K562 (cell line): ENCODE results near the gene CNGA1. TPM values are rescaled to one million over a fixed set of nuclear protein-coding genes. Genes with fewer than 3 reads are reported as not detected.
A peak's percentile ranks its signal among the peaks of the same experiment; 100 is the strongest.

Source experiments
- ATAC-seq: fragments of 200-7000 bp; cut with Tn5 transposase; 3 replicates; pipeline ENCODE4 v1.9.1; 2020; ENCODE audit warnings: moderate library complexity
- BruUV-seq: library from RNA; stranded (reverse); fragments of 400-500 nt; replicated peaks from 2 replicates; lab custom pipeline; 2021; lab: Mats Ljungman, UMichigan
- CTCF ChIA-PET: fragments of 300-600 bp; formaldehyde crosslinking; extraction: SDS; loops from one replicate; lab custom pipeline; 2021; ENCODE audit warnings: low intra/inter-chr PET ratio; lab: Yijun Ruan, JAX
- POLR2A ChIA-PET: fragments of 300-600, 350-650 bp; sonication (Branson Sonifier 250); formaldehyde crosslinking; extraction: SDS; loops from one replicate; lab custom pipeline; 2021; ENCODE audit warnings: antibody characterized with exemption, inconsistent platforms; lab: Yijun Ruan, JAX
- DNase-seq, 4 experiments: peaks; one replicate each; pipeline versions ENCODE4 v3.0.0 to v3.0.0-alpha.2; 2011 to 2018; ENCODE audit warnings: low spot score in 3 of 4, mixed read lengths in 3 of 4; ENCODE audit errors: extremely low read depth in 1 of 4
- FAIRE-seq: peaks from 2 replicates; lab custom pipeline; 2011; peaks lifted over from hg19 to GRCh38; lab: Jason Lieb, UNC
- H2AFZ ChIP-seq: 2 replicates; pipeline ENCODE4 v1.6.0; 2011; ENCODE audit warnings: low read depth, low read length, control low read depth, inconsistent platforms
- H3K27ac ChIP-seq: fragments of 200-600 bp; 3 replicates; pipeline ENCODE4 v1.8.0; 2011; ENCODE audit warnings: low read depth, mild to moderate bottlenecking, control low read depth, inconsistent platforms, low read length, moderate library complexity, mixed read lengths; ENCODE audit errors: extremely low read depth
- H3K27me3 ChIP-seq, 2 experiments: fragments of 300-600 bp in 1 of 2; 2 replicates in 1 of 2; 3 replicates in 1 of 2; pipeline versions ENCODE4 v1.6.0 to v1.8.0; 2011; ENCODE audit warnings: inconsistent platforms in 2 of 2, low read length in 2 of 2, mild to moderate bottlenecking in 1 of 2, mixed read lengths in 1 of 2, moderate library complexity in 1 of 2; ENCODE audit not compliant: control insufficient read depth in 2 of 2, insufficient read depth in 2 of 2
- H3K36me3 ChIP-seq: fragments of 300-600 bp; 3 replicates; pipeline ENCODE4 v1.8.0; 2011; ENCODE audit warnings: mild to moderate bottlenecking, low read length, inconsistent platforms; ENCODE audit not compliant: control insufficient read depth, insufficient read depth
- H3K4me1 ChIP-seq, 2 experiments: fragments of 200-600 bp in 1 of 2; replicated peaks in 1 of 2; 2 replicates in 1 of 2; 3 replicates in 1 of 2; pipeline versions ENCODE4 v1.5.1 to v1.8.0; 2011; ENCODE audit warnings: inconsistent platforms in 2 of 2, low read length in 2 of 2, mild to moderate bottlenecking in 1 of 2, mixed read lengths in 1 of 2, moderate library complexity in 1 of 2; ENCODE audit not compliant: control insufficient read depth in 2 of 2, insufficient read depth in 2 of 2
- H3K4me2 ChIP-seq: 2 replicates; pipeline ENCODE4 v1.6.1; 2011; ENCODE audit warnings: low read length, control low read depth, inconsistent platforms, mixed read lengths; ENCODE audit not compliant: insufficient read depth
- H3K4me3 ChIP-seq: fragments of 200-600 bp; sonication (generic), shearing (Covaris generic); 2 replicates; pipeline ENCODE4 v1.5.1; 2016; ENCODE audit warnings: control low read depth, inconsistent platforms
- H3K79me2 ChIP-seq: fragments of 200-600 bp; 3 replicates; pipeline ENCODE4 v1.8.0; 2011; ENCODE audit warnings: low read length, inconsistent platforms; ENCODE audit not compliant: control insufficient read depth, insufficient read depth
- H3K9ac ChIP-seq, 2 experiments: 2 replicates each; pipeline versions ENCODE4 v1.6.0 to v1.6.1; 2011; ENCODE audit warnings: low read depth in 2 of 2, low read length in 2 of 2, control low read depth in 1 of 2, inconsistent platforms in 1 of 2, mild to moderate bottlenecking in 1 of 2, mixed read lengths in 1 of 2; ENCODE audit not compliant: insufficient read depth in 1 of 2
- H3K9me1 ChIP-seq: one replicate; pipeline ENCODE4 v1.6.0; 2011; ENCODE audit warnings: inconsistent platforms, mild to moderate bottlenecking, low read length, moderate library complexity; ENCODE audit not compliant: control insufficient read depth, insufficient read depth
- H3K9me3 ChIP-seq: replicated peaks from 2 replicates; pipeline ENCODE4 v1.5.1; 2011; ENCODE audit warnings: low read depth, low read length, inconsistent platforms; ENCODE audit not compliant: control insufficient read depth, insufficient read depth
- H4K20me1 ChIP-seq: replicated peaks from 2 replicates; pipeline ENCODE4 v1.6.1; 2011; ENCODE audit warnings: low read length, inconsistent platforms, mixed read lengths; ENCODE audit not compliant: control insufficient read depth, insufficient read depth
- DACH1 ChIP-seq: fragments of 450-650 bp; IDR thresholded peaks from 2 replicates; pipeline ENCODE4 v1.6.1; 2018; ENCODE audit not compliant: partially characterized antibody
- GTF2E2 ChIP-seq: fragments of 200-800 bp; sonication (Bioruptor generic); IDR thresholded peaks from 2 replicates; pipeline ENCODE4 v1.6.1; 2016; ENCODE audit warnings: missing genetic modification characterization, missing compliant biosample characterization
- REST ChIP-seq, 2 experiments: fragments of 450-650 bp; formaldehyde crosslinking in 1 of 2; IDR thresholded peaks; 2 replicates each; pipeline versions ENCODE4 v1.4.0 to v1.6.1; 2014 to 2020; ENCODE audit warnings: mild to moderate bottlenecking in 2 of 2, borderline replicate concordance in 1 of 2, low read depth in 1 of 2
- RNF219 ChIP-seq: fragments of 250-450 bp; sonication (Bioruptor Pico); IDR thresholded peaks from 2 replicates; pipeline ENCODE4 v1.5.0; 2022; ENCODE audit warnings: mild to moderate bottlenecking
- SMC3 ChIP-seq: conservative IDR thresholded peaks from 2 replicates; pipeline ENCODE4 v1.6.1; 2011; ENCODE audit warnings: low read depth, low read length, improper control_type of control experiment; ENCODE audit not compliant: insufficient read depth
- ZSCAN29 ChIP-seq: fragments of 450-650 bp; IDR thresholded peaks from 2 replicates; pipeline ENCODE4 v1.6.1; 2017
- WGBS: fragments of 100-300 bp; shearing (Covaris generic); methylation state at CpG from one replicate; pipeline ENCODE4 v1.1.6; 2016; ENCODE audit warnings: low coverage, mixed read lengths; ENCODE audit not compliant: insufficient coverage; ENCODE audit errors: missing lambda C conversion rate; 5-methylcytosine and 5-hydroxymethylcytosine counted together
- in situ Hi-C: fragments of 300-500 bp; cut with MboI; formaldehyde crosslinking; loops from 4 replicates; pipeline ENCODE4 v1.15.0; 2018; ENCODE audit warnings: inconsistent platforms, mixed read lengths
- intact Hi-C: fragments of 100-400 bp; cut with micrococcal nuclease; formaldehyde crosslinking; loops from 2 replicates; pipeline ENCODE4 v1.14.2; 2022
- polyA plus RNA-seq, 8 experiments: library from polyadenylated mRNA; depleted of rRNA in 4 of 8; stranded (reverse) in 5 of 8; unstranded in 3 of 8; fragments of >200 nt; fragmentation: Nextera tagmentation in 2 of 8; fragmentation: Illumina TruSeq in 1 of 8; extraction: Ambion mirVana in 2 of 8; extraction: Trizol in 1 of 8; gene quantifications; 2 replicates each; pipeline versions ENCODE4 v1.2.1 to v1.2.3, GENCODE V29; 2011 to 2014; ENCODE audit warnings: inconsistent platforms in 1 of 8, missing spikeins in 1 of 8
- total RNA-seq, 7 experiments: library from RNA; depleted of rRNA in 6 of 7; stranded (reverse); fragments of >200 nt in 6 of 7; fragmentation: Illumina TruSeq in 2 of 7; extraction: Trizol in 2 of 7; gene quantifications; 2 replicates each; pipeline versions ENCODE4 v1.2.1 to v1.2.3, GENCODE V29; 2011 to 2021; ENCODE audit warnings: low replicate concordance in 1 of 7

Gene CNGA1
- total and polyA plus RNA-seq, 9 of the 15 experiments (the other 6 are each of a cell fraction or from before 2014, with no cell fraction given): 0.03 to 0.29 (median 0.04) TPM; not detected in 5

DNA sequence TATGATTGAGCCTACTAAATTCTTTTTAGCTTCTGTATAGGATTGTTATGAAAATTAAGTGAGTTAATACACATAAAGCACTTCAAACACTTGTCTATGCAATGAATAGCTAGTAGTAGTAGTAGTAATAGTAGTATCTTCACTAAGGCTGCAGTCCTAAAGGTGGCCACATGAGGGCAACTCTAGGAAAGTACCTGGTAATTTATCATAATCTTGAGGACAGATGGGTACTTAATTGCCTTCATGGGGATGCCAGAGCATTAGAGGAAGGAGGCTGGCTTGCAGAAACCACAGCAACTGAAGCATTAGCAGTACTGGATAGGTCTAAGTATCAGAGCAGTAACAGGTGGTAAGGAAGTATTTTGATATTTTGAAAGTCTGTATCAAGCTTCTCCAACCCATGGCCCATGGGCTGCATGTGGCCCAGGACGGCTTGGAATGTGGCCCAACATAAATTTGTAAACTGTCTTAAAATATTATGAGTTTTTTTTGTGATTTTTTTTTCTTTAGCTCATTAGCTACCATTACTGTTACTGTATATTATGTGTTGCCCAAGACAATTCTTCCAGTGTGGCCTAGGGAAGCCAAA, 17.4 kb upstream of the CNGA1 start:
- intact Hi-C loops: no loop called here
- no peak overlapping the region for H3K4me2 ChIP-seq
- no peak overlapping the region for H2AFZ ChIP-seq
- POLR2A ChIA-PET: interaction anchor here (0.7 kb wide), 1 partner anchor 527 kb away, joined by 3 read pairs; no protein-coding TSS in a partner anchor
- no peaks in the 10 kb centered on the region for H3K36me3 ChIP-seq
- peak; percentile 84 for ATAC-seq
- no peaks in the 10 kb centered on the region for H3K9me1 ChIP-seq
- no peaks in the 10 kb centered on the region for H3K79me2 ChIP-seq
- no peak overlapping the region for H3K9ac ChIP-seq
- H3K4me3 ChIP-seq: no peak overlapping the region
- no peaks in the 10 kb centered on the region for H4K20me1 ChIP-seq
- no TSS peak for BruUV-seq
- no peak for FAIRE-seq
- in situ Hi-C loops: no loop called here
- H3K27me3 ChIP-seq: no peaks in the 10 kb centered on the region
- WGBS: 0% methylated on average over 1 of the region's 1 CpG
- no peaks in the 10 kb centered on the region for H3K9me3 ChIP-seq
- H3K27ac ChIP-seq: no peak overlapping the region
- peak; percentile 32 to 41 (median 38) for DNase-seq
- H3K4me1 ChIP-seq: no peaks in the 10 kb centered on the region
- CTCF ChIA-PET: no interaction called here
- no peak for TF ChIP-seq GTF2E2 (tag)
- TF ChIP-seq SMC3: peak; percentile 38; the same call in 1 of the 2 replicates
- no peak for TF ChIP-seq RNF219 (CRISPR knock-in tag)
- TF ChIP-seq DACH1: no peak
- TF ChIP-seq ZSCAN29: no peak
- TF ChIP-seq REST (IDR thresholded peaks at IDR 0.05; ENCODE audit: borderline replicate concordance): peak; percentile 12; the same call in 1 of the 2 replicates
- TF ChIP-seq REST (CRISPR knock-in tag; IDR thresholded peaks at IDR 0.05; ENCODE audit: low read depth): no peak
